ENCODE data around the gene SUN2. TPM values are rescaled to one million over a fixed set of nuclear protein-coding genes. Genes with fewer than 3 reads are reported as not detected.

Gene SUN2
- total and polyA plus RNA-seq, 2 of the 13 experiments (the other 11 are each of a cell fraction or from before 2014, with no cell fraction given), result 45.6 to 56.6 TPM

DNA sequence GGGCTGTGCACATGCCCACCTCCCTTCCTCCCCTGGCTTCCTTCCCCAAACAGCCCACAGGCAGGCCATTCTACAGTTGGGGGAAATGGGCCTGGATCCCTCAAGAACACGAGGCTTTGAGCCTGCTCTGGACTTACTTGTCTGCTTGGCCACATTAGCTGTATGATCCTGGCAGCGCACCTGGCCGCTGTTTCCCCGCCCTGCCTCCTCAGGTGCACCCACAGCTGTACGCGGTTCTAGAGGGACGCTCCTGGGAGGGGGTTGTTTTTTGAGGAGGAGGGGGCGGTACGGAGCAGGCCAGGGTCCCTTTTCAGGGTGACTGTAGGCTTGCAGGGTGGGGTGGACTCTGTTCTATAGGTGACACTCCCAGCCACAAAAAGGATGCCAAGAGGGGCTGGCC lies 11.5 kb upstream of the SUN2 start:
- no peak for FAIRE-seq
- in situ Hi-C loops (cut with HindIII; ENCODE audit: extremely low pct_ligation_motif_present, low pct_unique_long_range_greater_than_20kb), result no loop called here
- CTCF ChIA-PET (ENCODE audit: low intra/inter-chr PET ratio, low total read pairs), result no interaction called here

More for the DNA sequence above, 11.5 kb upstream of the SUN2 start:
- Histone ChIP-seq H3K9me3 (ENCODE audit: low read length) (no peaks in the 10 kb centered on the region), H3K27me3 (ENCODE audit: control insufficient read depth in 1 of 2, insufficient read depth in 2 of 2, low read length in 2 of 2) (peaks cover 2 to 37% of the 10 kb centered on the region in 2 experiments; a peak in 4 of 5 replicates), H4K20me1 (ENCODE audit: insufficient read depth, low read length) (no peaks in the 10 kb centered on the region), H3K9ac (ENCODE audit: insufficient read depth, low read depth, low read length) (no peak overlapping the region), H3K36me3 (replicated peaks in 1 of 2; ENCODE audit: control insufficient read depth in 1 of 2, insufficient read depth in 2 of 2, low read length in 2 of 2) (no peaks in the 10 kb centered on the region), H3K4me1 (ENCODE audit: insufficient read depth, low read length) (peaks cover 42% of the 10 kb centered on the region), H3K4me2 (ENCODE audit: low read depth, low read length) (no peak overlapping the region), H3K4me3 (replicated peaks in 1 of 3; ENCODE audit: insufficient read depth in 1 of 3, low read depth in 2 of 3, low read length in 3 of 3) (no peak overlapping the region), H3K27ac (ENCODE audit: extremely low read length, insufficient read depth, low read length) (no peak overlapping the region), H2AFZ (ENCODE audit: low read length) (no peak overlapping the region), H3K79me2 (ENCODE audit: insufficient read depth, low read length) (no peaks in the 10 kb centered on the region)
- no TSS peak for BruUV-seq (replicated peaks)
- DNase-seq (ENCODE audit: low spot score), result no peak
- intact Hi-C loops (cut with micrococcal nuclease; ENCODE audit: unreplicated experiment), result loop anchor here (10.0 kb wide), 2 partner anchors 77 to 237 kb away; partner anchors contain the start of gene NPTXR
- POLR2A ChIA-PET, result no interaction called here
- TF ChIP-seq SYNCRIP (IDR thresholded peaks at IDR 0.05; ENCODE audit: insufficient read depth, low read depth, low read length) (no peak), YEATS4 (CRISPR knock-in tag; IDR thresholded peaks at IDR 0.05; ENCODE audit: borderline replicate concordance) (no peak), ZEB1 (IDR thresholded peaks at IDR 0.05; ENCODE audit: insufficient replicate concordance, low read depth) (no peak), ZNF337 (CRISPR knock-in tag; IDR thresholded peaks at IDR 0.05; ENCODE audit: borderline replicate concordance, low read depth) (no peak), ZNF598 (CRISPR knock-in tag; IDR thresholded peaks at IDR 0.05; ENCODE audit: borderline replicate concordance) (no peak), ZBTB21 (CRISPR knock-in tag; IDR thresholded peaks at IDR 0.05) (no peak)
- TF ChIP-seq, protein P1, sequence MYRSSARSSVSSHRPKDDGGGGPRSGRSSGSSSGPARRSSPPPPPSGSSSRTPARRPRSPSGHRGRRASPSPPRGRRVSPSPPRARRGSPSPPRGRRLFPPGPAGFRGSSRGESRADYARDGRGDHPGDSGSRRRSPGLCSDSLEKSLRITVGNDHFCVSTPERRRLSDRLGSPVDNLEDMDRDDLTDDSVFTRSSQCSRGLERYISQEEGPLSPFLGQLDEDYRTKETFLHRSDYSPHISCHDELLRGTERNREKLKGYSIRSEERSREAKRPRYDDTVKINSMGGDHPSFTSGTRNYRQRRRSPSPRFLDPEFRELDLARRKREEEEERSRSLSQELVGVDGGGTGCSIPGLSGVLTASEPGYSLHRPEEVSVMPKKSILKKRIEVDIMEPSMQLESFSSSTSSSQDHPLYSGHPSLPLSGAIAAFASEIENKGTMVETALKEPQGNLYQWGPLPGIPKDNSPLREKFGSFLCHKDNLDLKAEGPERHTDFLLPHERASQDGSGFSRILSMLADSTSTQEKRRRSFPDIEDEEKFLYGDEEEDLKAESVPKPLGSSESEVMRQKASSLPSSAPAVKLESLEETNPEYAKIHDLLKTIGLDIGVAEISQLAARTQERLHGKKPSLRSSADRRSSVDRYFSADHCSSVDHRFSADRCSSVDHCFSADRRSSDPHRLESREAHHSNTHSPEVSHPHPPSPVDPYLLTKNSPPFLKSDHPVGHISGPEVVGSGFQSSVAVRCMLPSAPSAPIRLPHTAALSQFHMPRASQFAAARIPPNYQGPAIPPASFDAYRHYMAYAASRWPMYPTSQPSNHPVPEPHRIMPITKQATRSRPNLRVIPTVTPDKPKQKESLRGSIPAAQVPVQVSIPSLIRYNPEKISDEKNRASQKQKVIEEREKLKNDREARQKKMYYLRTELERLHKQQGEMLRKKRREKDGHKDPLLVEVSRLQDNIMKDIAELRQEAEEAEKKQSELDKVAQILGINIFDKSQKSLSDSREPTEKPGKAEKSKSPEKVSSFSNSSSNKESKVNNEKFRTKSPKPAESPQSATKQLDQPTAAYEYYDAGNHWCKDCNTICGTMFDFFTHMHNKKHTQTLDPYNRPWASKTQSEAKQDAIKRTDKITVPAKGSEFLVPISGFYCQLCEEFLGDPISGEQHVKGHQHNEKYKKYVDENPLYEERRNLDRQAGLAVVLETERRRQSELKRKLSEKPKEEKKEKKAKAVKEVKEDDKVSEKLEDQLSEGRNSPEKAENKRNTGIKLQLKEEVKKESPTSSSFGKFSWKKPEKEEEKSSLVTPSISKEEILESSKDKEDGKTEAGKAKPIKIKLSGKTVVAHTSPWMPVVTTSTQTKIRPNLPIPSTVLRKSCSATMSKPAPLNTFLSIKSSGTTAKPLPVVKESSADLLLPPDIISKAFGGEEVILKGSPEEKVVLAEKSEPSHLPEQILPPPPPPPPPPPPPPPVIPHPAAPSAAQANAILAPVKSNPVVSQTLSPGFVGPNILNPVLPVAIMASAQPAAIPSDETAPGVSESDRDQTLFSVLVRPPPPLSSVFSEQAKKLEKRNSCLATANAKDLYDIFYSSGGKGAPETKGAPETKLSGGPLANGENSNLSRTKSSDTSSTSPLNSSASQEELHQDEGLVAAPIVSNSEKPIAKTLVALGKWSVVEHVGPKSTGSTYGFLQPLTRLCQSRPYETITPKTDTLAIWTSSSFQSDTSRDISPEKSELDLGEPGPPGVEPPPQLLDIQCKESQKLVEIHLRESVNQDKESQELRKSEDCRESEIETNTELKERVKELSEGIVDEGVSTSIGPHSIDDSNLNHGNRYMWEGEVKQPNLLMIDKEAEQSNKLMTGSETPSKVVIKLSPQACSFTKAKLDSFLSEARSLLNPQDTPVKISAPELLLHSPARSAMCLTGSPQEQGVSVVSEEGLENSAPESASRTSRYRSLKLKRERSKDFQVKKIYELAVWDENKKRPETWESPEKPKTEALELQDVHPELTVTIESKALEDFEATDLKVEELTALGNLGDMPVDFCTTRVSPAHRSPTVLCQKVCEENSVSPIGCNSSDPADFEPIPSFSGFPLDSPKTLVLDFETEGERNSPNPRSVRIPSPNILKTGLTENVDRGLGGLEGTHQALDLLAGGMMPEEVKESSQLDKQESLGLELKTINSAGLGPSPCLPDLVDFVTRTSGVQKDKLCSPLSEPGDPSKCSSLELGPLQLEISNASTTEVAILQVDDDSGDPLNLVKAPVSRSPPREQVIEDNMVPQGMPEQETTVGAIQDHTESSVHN (CRISPR knock-in tag; IDR thresholded peaks at IDR 0.05), result no peak
- no peak for ATAC-seq
- 3% methylated on average over 5 of the region's 9 CpGs for WGBS (ENCODE audit: low lambda C conversion rate)

Data from HepG2 (cell line).